ENCODE data around the gene CYP27B1.

- TF ChIP-seq, protein P1, sequence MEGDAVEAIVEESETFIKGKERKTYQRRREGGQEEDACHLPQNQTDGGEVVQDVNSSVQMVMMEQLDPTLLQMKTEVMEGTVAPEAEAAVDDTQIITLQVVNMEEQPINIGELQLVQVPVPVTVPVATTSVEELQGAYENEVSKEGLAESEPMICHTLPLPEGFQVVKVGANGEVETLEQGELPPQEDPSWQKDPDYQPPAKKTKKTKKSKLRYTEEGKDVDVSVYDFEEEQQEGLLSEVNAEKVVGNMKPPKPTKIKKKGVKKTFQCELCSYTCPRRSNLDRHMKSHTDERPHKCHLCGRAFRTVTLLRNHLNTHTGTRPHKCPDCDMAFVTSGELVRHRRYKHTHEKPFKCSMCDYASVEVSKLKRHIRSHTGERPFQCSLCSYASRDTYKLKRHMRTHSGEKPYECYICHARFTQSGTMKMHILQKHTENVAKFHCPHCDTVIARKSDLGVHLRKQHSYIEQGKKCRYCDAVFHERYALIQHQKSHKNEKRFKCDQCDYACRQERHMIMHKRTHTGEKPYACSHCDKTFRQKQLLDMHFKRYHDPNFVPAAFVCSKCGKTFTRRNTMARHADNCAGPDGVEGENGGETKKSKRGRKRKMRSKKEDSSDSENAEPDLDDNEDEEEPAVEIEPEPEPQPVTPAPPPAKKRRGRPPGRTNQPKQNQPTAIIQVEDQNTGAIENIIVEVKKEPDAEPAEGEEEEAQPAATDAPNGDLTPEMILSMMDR (IDR thresholded peaks at IDR 0.05; ENCODE audit: low read length): no peak
- no peak for TF ChIP-seq EZH2 (IDR thresholded peaks at IDR 0.05; ENCODE audit: borderline replicate concordance, low read length)
These were observed 41.7 kb downstream of the CYP27B1 start for GRCh38 chr12:57724936-57725740.

All from OCI-LY1 (cell line).